Fibroblast of lung (primary cell): Measurements from ENCODE around the gene UBE2M. TPM values are rescaled to one million over a fixed set of nuclear protein-coding genes. Genes with fewer than 3 reads are reported as not detected.
A peak's percentile ranks its signal among the peaks of the same experiment; 100 is the strongest.

ENCODE experiments used
- DNase-seq, 2 donors: peaks; one replicate each; pipeline versions ENCODE4 v3.0.0 to v3.0.0-alpha.2; 2010; ENCODE audit warnings: low read depth in 2 of 2
- H2AFZ ChIP-seq: 2 replicates; pipeline ENCODE4 v1.5.1; 2012; ENCODE audit warnings: low read length, control low read depth, inconsistent platforms
- H3K27ac ChIP-seq: 2 replicates; pipeline ENCODE4 v1.5.1; 2011; ENCODE audit warnings: low read length, control low read depth; ENCODE audit not compliant: insufficient read depth
- H3K27me3 ChIP-seq: 2 replicates; pipeline ENCODE4 v1.5.1; 2011; ENCODE audit warnings: mild to moderate bottlenecking, low read length; ENCODE audit not compliant: control insufficient read depth, insufficient read depth
- H3K36me3 ChIP-seq: 2 replicates; pipeline ENCODE4 v1.5.1; 2011; ENCODE audit warnings: low read length; ENCODE audit not compliant: control insufficient read depth, insufficient read depth
- H3K4me1 ChIP-seq: 2 replicates; pipeline ENCODE4 v1.5.1; 2011; ENCODE audit warnings: low read length; ENCODE audit not compliant: control insufficient read depth, insufficient read depth; ENCODE audit errors: extremely low read depth
- H3K4me2 ChIP-seq: 2 replicates; pipeline ENCODE4 v1.5.1; 2011; ENCODE audit warnings: low read length, control low read depth; ENCODE audit not compliant: insufficient read depth; ENCODE audit errors: extremely low read depth
- H3K4me3 ChIP-seq, 4 experiments: fragments of 200-600 bp in 1 of 4; sonication (generic) in 1 of 4; replicated peaks in 1 of 4; 2 replicates each; pipeline ENCODE4 v1.5.1; 2011 to 2016; ENCODE audit warnings: low read length in 4 of 4, low read depth in 3 of 4, mild to moderate bottlenecking in 3 of 4, control low read depth in 2 of 4, inconsistent platforms in 1 of 4, mixed read lengths in 1 of 4; ENCODE audit not compliant: insufficient read depth in 1 of 4; ENCODE audit errors: control extremely low read depth in 1 of 4
- H3K79me2 ChIP-seq: 2 replicates; pipeline ENCODE4 v1.5.1; 2012; ENCODE audit warnings: mild to moderate bottlenecking, low read length, inconsistent platforms; ENCODE audit not compliant: control insufficient read depth, insufficient read depth
- H3K9ac ChIP-seq: 2 replicates; pipeline ENCODE4 v1.5.1; 2011; ENCODE audit warnings: mild to moderate bottlenecking, low read length, control low read depth; ENCODE audit not compliant: insufficient read depth
- H3K9me3 ChIP-seq: 2 replicates; pipeline ENCODE4 v1.5.1; 2012; ENCODE audit warnings: low read depth, low read length; ENCODE audit not compliant: control insufficient read depth, insufficient read depth
- H4K20me1 ChIP-seq: 2 replicates; pipeline ENCODE4 v1.5.1; 2011; ENCODE audit warnings: low read length; ENCODE audit not compliant: control insufficient read depth, insufficient read depth; ENCODE audit errors: extremely low read depth
- CTCF ChIP-seq, 2 donors: IDR thresholded peaks in 1 of 2; conservative IDR thresholded peaks in 1 of 2; 1 replicate in 1 of 2; 2 replicates in 1 of 2; pipeline ENCODE4 v1.5.1; 2011 to 2012; ENCODE audit warnings: low read length in 2 of 2, control low read depth in 1 of 2, inconsistent platforms in 1 of 2, low read depth in 1 of 2, mild to moderate bottlenecking in 1 of 2
- EZH2 ChIP-seq: IDR thresholded peaks from 2 replicates; pipeline ENCODE4 v1.5.1; 2012; ENCODE audit warnings: low read length, control low read depth, mild to moderate bottlenecking; ENCODE audit errors: missing control alignments
- polyA plus RNA-seq, 2 donors: library from polyadenylated mRNA; depleted of rRNA in 1 of 2; stranded (reverse) in 1 of 2; unstranded in 1 of 2; fragments of >200 nt; gene quantifications; 2 replicates each; pipeline ENCODE4 v1.2.1, GENCODE V29; 2011 to 2012; ENCODE audit warnings: missing spikeins in 1 of 2
- total RNA-seq: library from RNA; depleted of rRNA; stranded (reverse); fragments of >200 nt; gene quantifications from 2 replicates; pipeline ENCODE4 v1.2.1, GENCODE V29; 2014

Gene UBE2M
- total and polyA plus RNA-seq, 2 donors (not counting 1 experiment from before 2014, with no cell fraction given): 73.6 to 73.7 TPM

DNA sequence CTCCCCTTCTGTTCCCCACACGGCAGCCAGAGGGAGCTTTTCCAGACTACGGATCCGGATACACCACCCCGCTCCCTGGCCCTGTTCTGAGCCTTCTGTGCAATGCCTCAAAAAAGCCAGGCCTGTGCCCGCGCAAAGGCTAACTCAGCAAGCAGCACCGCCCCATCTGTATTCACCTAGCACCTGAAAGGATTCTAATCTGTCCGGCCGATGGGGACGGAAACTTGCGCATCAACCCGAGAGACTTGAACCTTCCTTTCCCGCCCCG, 39.4 kb downstream of the UBE2M start:
- peak; percentile 72 to 79 for DNase-seq
- Histone ChIP-seq H3K4me1 (peaks cover 9% of the 10 kb centered on the region), H3K27ac (peak overlapping the region; percentile 94), H3K27me3 (no peaks in the 10 kb centered on the region), H3K9me3 (no peaks in the 10 kb centered on the region), H2AFZ (peak overlapping the region; percentile 71), H3K4me3 (peak overlapping the region; percentile 83 to 97 (median 92)), H3K4me2 (peak overlapping the region; percentile 99), H3K36me3 (peaks cover 9% of the 10 kb centered on the region), H4K20me1 (no peaks in the 10 kb centered on the region), H3K79me2 (peaks cover 35% of the 10 kb centered on the region), H3K9ac (peak overlapping the region; percentile 95)
- no peak for TF ChIP-seq EZH2
- TF ChIP-seq CTCF (conservative IDR thresholded peaks at IDR 0.05 in 1 of 2, IDR thresholded peaks at IDR 0.05 in 1 of 2; ENCODE audit: low read depth in 1 of 2, low read length in 2 of 2): peak; percentile 68 to 80

- peak overlapping the region; percentile 83 to 97 (median 92) for H3K4me3 ChIP-seq
- no peaks in the 10 kb centered on the region for H3K9me3 ChIP-seq
- peak overlapping the region; percentile 94 for H3K27ac ChIP-seq
- H4K20me1 ChIP-seq: no peaks in the 10 kb centered on the region
- H3K36me3 ChIP-seq: peaks cover 9% of the 10 kb centered on the region
- H3K4me1 ChIP-seq: peaks cover 9% of the 10 kb centered on the region
- H3K79me2 ChIP-seq: peaks cover 35% of the 10 kb centered on the region
- no peak overlapping the region for H2AFZ ChIP-seq
- H3K4me2 ChIP-seq: peak overlapping the region; percentile 99
- DNase-seq: no peak
- no peak for TF ChIP-seq EZH2
- no peak for TF ChIP-seq CTCF (conservative IDR thresholded peaks at IDR 0.05 in 1 of 2, IDR thresholded peaks at IDR 0.05 in 1 of 2; ENCODE audit: low read depth in 1 of 2, low read length in 2 of 2)
- H3K9ac ChIP-seq: peak overlapping the region; percentile 95
- no peaks in the 10 kb centered on the region for H3K27me3 ChIP-seq
These were observed 39.9 kb downstream of the UBE2M start for GRCh38 chr19:58518256-58519086.

DNA sequence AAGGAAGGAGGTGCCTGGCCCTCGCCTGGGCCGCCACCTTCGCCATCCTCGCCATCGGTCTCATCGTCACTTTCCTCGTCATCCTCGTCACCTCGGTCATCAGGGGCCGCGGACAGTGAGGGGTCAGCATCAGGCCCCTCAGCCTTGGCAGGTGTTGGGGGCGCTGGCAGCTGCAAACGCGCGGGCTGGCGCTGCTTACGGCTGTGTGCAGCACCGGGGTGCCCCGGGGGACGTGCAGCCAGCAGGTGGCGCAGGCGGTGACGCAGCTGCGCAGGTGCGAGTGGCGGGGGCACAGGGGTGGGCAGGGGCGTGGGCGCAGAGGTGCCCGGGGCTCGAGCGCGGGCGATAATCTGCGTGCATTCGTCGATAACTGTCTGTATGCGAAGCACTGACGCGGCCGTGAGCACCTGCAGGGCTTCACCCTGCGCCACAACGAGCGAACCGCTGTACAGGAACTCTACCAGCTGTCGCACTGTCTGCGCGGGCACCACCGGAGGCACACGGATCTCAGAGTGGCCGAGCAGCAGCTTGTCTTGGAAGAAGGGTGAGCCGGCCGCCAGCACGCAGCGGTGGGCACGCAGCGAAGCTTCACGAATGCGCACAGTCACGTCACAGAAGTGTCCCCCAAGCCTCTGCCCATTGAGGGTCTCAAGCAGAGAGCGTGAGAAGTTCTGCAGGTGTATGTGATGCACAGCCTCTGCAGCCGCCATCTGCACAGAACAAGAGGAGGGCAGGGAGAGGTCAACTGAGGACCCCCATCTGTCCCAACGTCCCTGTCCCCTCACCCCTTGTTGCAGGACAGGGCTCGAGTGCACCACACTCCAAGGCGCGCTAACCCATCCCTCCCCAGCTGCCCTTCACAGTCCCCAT, 41.2 kb downstream of the UBE2M start:
- Histone ChIP-seq H3K4me2 (no peak overlapping the region), H3K4me3 (no peak overlapping the region), H3K36me3 (peaks cover 9% of the 10 kb centered on the region), H4K20me1 (no peaks in the 10 kb centered on the region), H3K27me3 (no peaks in the 10 kb centered on the region), H2AFZ (no peak overlapping the region), H3K9ac (no peak overlapping the region), H3K79me2 (peaks cover 35% of the 10 kb centered on the region), H3K9me3 (no peaks in the 10 kb centered on the region), H3K27ac (no peak overlapping the region), H3K4me1 (peaks cover 9% of the 10 kb centered on the region)
- no peak for DNase-seq
- no peak for TF ChIP-seq CTCF (conservative IDR thresholded peaks at IDR 0.05 in 1 of 2, IDR thresholded peaks at IDR 0.05 in 1 of 2; ENCODE audit: low read depth in 1 of 2, low read length in 2 of 2)
- no peak for TF ChIP-seq EZH2
